Pulmonary artery endothelial cell (primary cell): ENCODE data around the gene KLC1. TPM values are rescaled to one million over a fixed set of nuclear protein-coding genes. Genes with fewer than 3 reads are reported as not detected.

ENCODE experiments used
- DNase-seq: peaks from one replicate; pipeline ENCODE4 v3.0.0-alpha.2; 2011; ENCODE audit warnings: low read depth, low spot score
- total RNA-seq: library from RNA; depleted of rRNA; stranded (reverse); fragments of >200 nt; gene quantifications from 2 replicates; pipeline ENCODE4 v1.2.3, GENCODE V29; 2014

KLC1 gene
- total RNA-seq, 1 donor from 2014 or later, result 170 TPM

GRCh38 chr14:103733651-103734050 is 104.6 kb downstream of the KLC1 start:
- no peak for DNase-seq

- no peak for DNase-seq
These were observed 105.3 kb downstream of the KLC1 start for GRCh38 chr14:103734081-103734888.

GRCh38 chr14:103735022-103735421 is 106.0 kb downstream of the KLC1 start:
- no peak for DNase-seq

- DNase-seq, result no peak
These were observed 106.4 kb downstream of the KLC1 start for GRCh38 chr14:103735439-103735814.

GRCh38 chr14:103735815-103736545 is 107.0 kb downstream of the KLC1 start:
- DNase-seq, result no peak

GRCh38 chr14:103736546-103737431 is 107.8 kb downstream of the KLC1 start:
- DNase-seq, result no peak

- no peak for DNase-seq
These were observed 108.5 kb downstream of the KLC1 start for GRCh38 chr14:103737432-103738045.

GRCh38 chr14:103738166-103738565 is 109.2 kb downstream of the KLC1 start:
- DNase-seq, result no peak

GRCh38 chr14:103738701-103739451 is 109.9 kb downstream of the KLC1 start:
- no peak for DNase-seq

GRCh38 chr14:103739466-103739792 is 110.4 kb downstream of the KLC1 start:
- no peak for DNase-seq

GRCh38 chr14:103739793-103740501 is 110.9 kb downstream of the KLC1 start:
- DNase-seq, result no peak

- no peak for DNase-seq
These were observed 112.1 kb downstream of the KLC1 start for GRCh38 chr14:103740991-103741689.

GRCh38 chr14:103741876-103742275 is 112.9 kb downstream of the KLC1 start:
- DNase-seq, result no peak

- DNase-seq, result no peak
These were observed 113.7 kb downstream of the KLC1 start for GRCh38 chr14:103742499-103743255.

GRCh38 chr14:103743691-103744090 is 114.7 kb downstream of the KLC1 start:
- DNase-seq, result no peak

GRCh38 chr14:103744621-103745395 is 115.8 kb downstream of the KLC1 start:
- DNase-seq, result no peak

- DNase-seq, result no peak
These were observed 116.4 kb downstream of the KLC1 start for GRCh38 chr14:103745424-103745823.

- DNase-seq, result no peak
These were observed 117.7 kb downstream of the KLC1 start for GRCh38 chr14:103746701-103747100.
